Measurements from ENCODE around the gene MAN2A1.

The MAN2A1 gene

DNA sequence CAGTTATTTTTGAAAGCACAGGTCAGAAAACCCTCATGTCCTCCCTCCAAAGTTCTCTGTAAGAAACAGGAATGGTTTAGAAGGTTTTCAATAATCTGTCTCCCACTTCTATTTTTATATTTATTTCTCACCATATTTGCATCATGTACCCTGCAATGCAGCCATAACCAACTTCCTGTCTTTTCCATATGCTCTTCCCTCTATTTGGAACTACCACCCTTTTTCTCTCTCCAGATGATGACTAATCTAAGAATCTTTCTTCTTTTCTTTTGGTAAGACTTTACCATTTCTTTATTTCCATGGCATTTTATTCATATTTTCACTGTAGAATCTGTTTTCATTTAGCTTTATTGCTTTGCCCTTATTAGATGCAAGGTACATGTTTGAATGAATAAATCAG, 33.9 kb downstream of the MAN2A1 start:
- Histone ChIP-seq H3K9me3 (ENCODE audit: control insufficient read depth, insufficient read depth, low read depth, low read length) (no peaks in the 10 kb centered on the region), H3K4me1 (ENCODE audit: control insufficient read depth, insufficient read depth, low read length) (peaks cover 1% of the 10 kb centered on the region; the same call in 1 of the 2 replicates), H3K4me3 (ENCODE audit: low read depth, low read length) (no peak overlapping the region), H3K36me3 (ENCODE audit: control insufficient read depth in 2 of 2, insufficient read depth in 1 of 2, low read length in 2 of 2) (peaks cover 0 to under 1% of the 10 kb centered on the region in 2 experiments; a peak in 2 of 3 replicates), H3K27ac (ENCODE audit: extremely low read depth, low read depth, low read length) (no peak overlapping the region)
- TF ChIP-seq ZNF600 (tag by site-specific recombination; IDR thresholded peaks at IDR 0.05): no peak
- TF ChIP-seq ZNF24 (tag by site-specific recombination; IDR thresholded peaks at IDR 0.05): no peak
- TF ChIP-seq ZNF37A (tag by site-specific recombination; IDR thresholded peaks at IDR 0.05): no peak
- no peak for TF ChIP-seq ZNF112 (tag by site-specific recombination; IDR thresholded peaks at IDR 0.05)
- TF ChIP-seq ZNF416 (tag by site-specific recombination; IDR thresholded peaks at IDR 0.05): no peak
- TF ChIP-seq ZNF335 (tag by site-specific recombination; conservative IDR thresholded peaks at IDR 0.05): no peak
- no peak for TF ChIP-seq ZNF621 (tag by site-specific recombination; IDR thresholded peaks at IDR 0.05)
- TF ChIP-seq ZNF785 (tag by site-specific recombination; IDR thresholded peaks at IDR 0.05): no peak
- no peak for TF ChIP-seq ZNF701 (tag by site-specific recombination; IDR thresholded peaks at IDR 0.05)
- TF ChIP-seq, protein P1, sequence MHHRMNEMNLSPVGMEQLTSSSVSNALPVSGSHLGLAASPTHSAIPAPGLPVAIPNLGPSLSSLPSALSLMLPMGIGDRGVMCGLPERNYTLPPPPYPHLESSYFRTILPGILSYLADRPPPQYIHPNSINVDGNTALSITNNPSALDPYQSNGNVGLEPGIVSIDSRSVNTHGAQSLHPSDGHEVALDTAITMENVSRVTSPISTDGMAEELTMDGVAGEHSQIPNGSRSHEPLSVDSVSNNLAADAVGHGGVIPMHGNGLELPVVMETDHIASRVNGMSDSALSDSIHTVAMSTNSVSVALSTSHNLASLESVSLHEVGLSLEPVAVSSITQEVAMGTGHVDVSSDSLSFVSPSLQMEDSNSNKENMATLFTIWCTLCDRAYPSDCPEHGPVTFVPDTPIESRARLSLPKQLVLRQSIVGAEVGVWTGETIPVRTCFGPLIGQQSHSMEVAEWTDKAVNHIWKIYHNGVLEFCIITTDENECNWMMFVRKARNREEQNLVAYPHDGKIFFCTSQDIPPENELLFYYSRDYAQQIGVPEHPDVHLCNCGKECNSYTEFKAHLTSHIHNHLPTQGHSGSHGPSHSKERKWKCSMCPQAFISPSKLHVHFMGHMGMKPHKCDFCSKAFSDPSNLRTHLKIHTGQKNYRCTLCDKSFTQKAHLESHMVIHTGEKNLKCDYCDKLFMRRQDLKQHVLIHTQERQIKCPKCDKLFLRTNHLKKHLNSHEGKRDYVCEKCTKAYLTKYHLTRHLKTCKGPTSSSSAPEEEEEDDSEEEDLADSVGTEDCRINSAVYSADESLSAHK (tag by site-specific recombination; IDR thresholded peaks at IDR 0.05): no peak
- no peak for TF ChIP-seq ZNF549 (tag by site-specific recombination; IDR thresholded peaks at IDR 0.05)
- no peak for TF ChIP-seq ZNF768 (tag by site-specific recombination; IDR thresholded peaks at IDR 0.05)
- TF ChIP-seq ZNF169 (tag by site-specific recombination; IDR thresholded peaks at IDR 0.05): no peak
- ChIA-PET CTCF (interaction anchor here (0.7 kb wide), 2 partner anchors 14 to 1981 kb away, joined by 3 to 4 read pairs; no protein-coding TSS in a partner anchor), POLR2A (no interaction called here)

- H3K4me1 ChIP-seq (ENCODE audit: control insufficient read depth, insufficient read depth, low read length): no peaks in the 10 kb centered on the region
- H3K36me3 ChIP-seq (ENCODE audit: control insufficient read depth in 2 of 2, insufficient read depth in 1 of 2, low read length in 2 of 2): peaks cover 0 to 3% of the 10 kb centered on the region in 2 experiments; a peak in 1 of 3 replicates
- no peak overlapping the region for H3K27ac ChIP-seq (ENCODE audit: extremely low read depth, low read depth, low read length)
- H3K9me3 ChIP-seq (ENCODE audit: control insufficient read depth, insufficient read depth, low read depth, low read length): no peaks in the 10 kb centered on the region
- POLR2A ChIA-PET: no interaction called here
- TF ChIP-seq, protein P2, sequence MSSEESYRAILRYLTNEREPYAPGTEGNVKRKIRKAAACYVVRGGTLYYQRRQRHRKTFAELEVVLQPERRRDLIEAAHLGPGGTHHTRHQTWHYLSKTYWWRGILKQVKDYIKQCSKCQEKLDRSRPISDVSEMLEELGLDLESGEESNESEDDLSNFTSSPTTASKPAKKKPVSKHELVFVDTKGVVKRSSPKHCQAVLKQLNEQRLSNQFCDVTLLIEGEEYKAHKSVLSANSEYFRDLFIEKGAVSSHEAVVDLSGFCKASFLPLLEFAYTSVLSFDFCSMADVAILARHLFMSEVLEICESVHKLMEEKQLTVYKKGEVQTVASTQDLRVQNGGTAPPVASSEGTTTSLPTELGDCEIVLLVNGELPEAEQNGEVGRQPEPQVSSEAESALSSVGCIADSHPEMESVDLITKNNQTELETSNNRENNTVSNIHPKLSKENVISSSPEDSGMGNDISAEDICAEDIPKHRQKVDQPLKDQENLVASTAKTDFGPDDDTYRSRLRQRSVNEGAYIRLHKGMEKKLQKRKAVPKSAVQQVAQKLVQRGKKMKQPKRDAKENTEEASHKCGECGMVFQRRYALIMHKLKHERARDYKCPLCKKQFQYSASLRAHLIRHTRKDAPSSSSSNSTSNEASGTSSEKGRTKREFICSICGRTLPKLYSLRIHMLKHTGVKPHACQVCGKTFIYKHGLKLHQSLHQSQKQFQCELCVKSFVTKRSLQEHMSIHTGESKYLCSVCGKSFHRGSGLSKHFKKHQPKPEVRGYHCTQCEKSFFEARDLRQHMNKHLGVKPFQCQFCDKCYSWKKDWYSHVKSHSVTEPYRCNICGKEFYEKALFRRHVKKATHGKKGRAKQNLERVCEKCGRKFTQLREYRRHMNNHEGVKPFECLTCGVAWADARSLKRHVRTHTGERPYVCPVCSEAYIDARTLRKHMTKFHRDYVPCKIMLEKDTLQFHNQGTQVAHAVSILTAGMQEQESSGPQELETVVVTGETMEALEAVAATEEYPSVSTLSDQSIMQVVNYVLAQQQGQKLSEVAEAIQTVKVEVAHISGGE (tag by site-specific recombination; conservative IDR thresholded peaks at IDR 0.05; ENCODE audit: low read depth): no peak
- no peak for TF ChIP-seq ZNF677 (tag by site-specific recombination; IDR thresholded peaks at IDR 0.05)
- TF ChIP-seq ZNF175 (tag by site-specific recombination; IDR thresholded peaks at IDR 0.05): no peak
- no peak for TF ChIP-seq ZBTB1 (tag by site-specific recombination; IDR thresholded peaks at IDR 0.05)
- TF ChIP-seq, protein P3, sequence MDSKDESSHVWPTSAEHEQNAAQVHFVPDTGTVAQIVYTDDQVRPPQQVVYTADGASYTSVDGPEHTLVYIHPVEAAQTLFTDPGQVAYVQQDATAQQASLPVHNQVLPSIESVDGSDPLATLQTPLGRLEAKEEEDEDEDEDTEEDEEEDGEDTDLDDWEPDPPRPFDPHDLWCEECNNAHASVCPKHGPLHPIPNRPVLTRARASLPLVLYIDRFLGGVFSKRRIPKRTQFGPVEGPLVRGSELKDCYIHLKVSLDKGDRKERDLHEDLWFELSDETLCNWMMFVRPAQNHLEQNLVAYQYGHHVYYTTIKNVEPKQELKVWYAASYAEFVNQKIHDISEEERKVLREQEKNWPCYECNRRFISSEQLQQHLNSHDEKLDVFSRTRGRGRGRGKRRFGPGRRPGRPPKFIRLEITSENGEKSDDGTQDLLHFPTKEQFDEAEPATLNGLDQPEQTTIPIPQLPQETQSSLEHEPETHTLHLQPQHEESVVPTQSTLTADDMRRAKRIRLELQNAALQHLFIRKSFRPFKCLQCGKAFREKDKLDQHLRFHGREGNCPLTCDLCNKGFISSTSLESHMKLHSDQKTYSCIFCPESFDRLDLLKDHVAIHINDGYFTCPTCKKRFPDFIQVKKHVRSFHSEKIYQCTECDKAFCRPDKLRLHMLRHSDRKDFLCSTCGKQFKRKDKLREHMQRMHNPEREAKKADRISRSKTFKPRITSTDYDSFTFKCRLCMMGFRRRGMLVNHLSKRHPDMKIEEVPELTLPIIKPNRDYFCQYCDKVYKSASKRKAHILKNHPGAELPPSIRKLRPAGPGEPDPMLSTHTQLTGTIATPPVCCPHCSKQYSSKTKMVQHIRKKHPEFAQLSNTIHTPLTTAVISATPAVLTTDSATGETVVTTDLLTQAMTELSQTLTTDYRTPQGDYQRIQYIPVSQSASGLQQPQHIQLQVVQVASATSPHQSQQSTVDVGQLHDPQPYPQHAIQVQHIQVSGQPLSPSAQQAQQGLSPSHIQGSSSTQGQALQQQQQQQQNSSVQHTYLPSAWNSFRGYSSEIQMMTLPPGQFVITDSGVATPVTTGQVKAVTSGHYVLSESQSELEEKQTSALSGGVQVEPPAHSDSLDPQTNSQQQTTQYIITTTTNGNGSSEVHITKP (tag by site-specific recombination; IDR thresholded peaks at IDR 0.05): no peak
- TF ChIP-seq ZNF221 (tag by site-specific recombination; IDR thresholded peaks at IDR 0.05; ENCODE audit: borderline replicate concordance): no peak
- TF ChIP-seq ZNF555 (tag by site-specific recombination; conservative IDR thresholded peaks at IDR 0.05): no peak
- TF ChIP-seq ZBTB49 (tag by site-specific recombination; IDR thresholded peaks at IDR 0.05; ENCODE audit: low read depth): no peak
- no peak for TF ChIP-seq KLF16 (tag by site-specific recombination; IDR thresholded peaks at IDR 0.05)
- no peak for TF ChIP-seq KLF8 (tag by site-specific recombination; IDR thresholded peaks at IDR 0.05)
- H3K4me3 ChIP-seq (ENCODE audit: low read depth, low read length): no peak overlapping the region
- CTCF ChIA-PET: interaction anchor here (0.6 kb wide), 1 partner anchor 14 kb away, joined by 3 read pairs; no protein-coding TSS in a partner anchor
Observed at GRCh38 chr5:109725135-109725534, 35.4 kb downstream of the MAN2A1 start.
